HepG2 (cell line): ENCODE data around the gene ATRN. TPM values are rescaled to one million over a fixed set of nuclear protein-coding genes. Genes with fewer than 3 reads are reported as not detected.

ENCODE experiments used
- ARNT2 ChIP-seq: sonication (generic); formaldehyde crosslinking; IDR thresholded peaks from 2 replicates; pipeline ENCODE4 v1.8.0; 2022; ENCODE audit warnings: mild to moderate bottlenecking, low read depth, missing genetic modification reagents, moderate library complexity
- CC2D1A ChIP-seq: sonication (generic); formaldehyde crosslinking; IDR thresholded peaks from 2 replicates; pipeline ENCODE4 v1.8.1; 2023; ENCODE audit warnings: mild to moderate bottlenecking, missing genetic modification reagents
- FOSL2 ChIP-seq: sonication (generic); formaldehyde crosslinking; IDR thresholded peaks from 2 replicates; pipeline ENCODE4 v1.4.0; 2020; ENCODE audit warnings: missing genetic modification reagents
- GRHL1 ChIP-seq: sonication (generic); formaldehyde crosslinking; conservative IDR thresholded peaks from 2 replicates; pipeline ENCODE4 v1.8.0; 2022; ENCODE audit warnings: missing genetic modification reagents
- JUND ChIP-seq: sonication (generic); formaldehyde crosslinking; IDR thresholded peaks from 2 replicates; pipeline ENCODE4 v1.8.0; 2022; ENCODE audit warnings: mild to moderate bottlenecking, missing genetic modification reagents
- NFKB2 ChIP-seq: sonication (generic); formaldehyde crosslinking; IDR thresholded peaks from 2 replicates; pipeline ENCODE4 v1.4.0; 2020; ENCODE audit warnings: missing genetic modification reagents, borderline replicate concordance
- NKX3-1 ChIP-seq: sonication (generic); formaldehyde crosslinking; IDR thresholded peaks from 2 replicates; pipeline ENCODE4 v1.5.0; 2020; ENCODE audit warnings: missing genetic modification reagents
- SMYD3 ChIP-seq: sonication (generic); formaldehyde crosslinking; IDR thresholded peaks from 2 replicates; pipeline ENCODE4 v1.8.1; 2023; ENCODE audit warnings: mild to moderate bottlenecking, missing genetic modification reagents
- STAG1 ChIP-seq: sonication (generic); formaldehyde crosslinking; IDR thresholded peaks from 2 replicates; pipeline ENCODE4 v1.4.0; 2020; ENCODE audit warnings: missing genetic modification reagents
- TRIM24 ChIP-seq: sonication (generic); formaldehyde crosslinking; IDR thresholded peaks from 2 replicates; pipeline ENCODE4 v1.8.0; 2022; ENCODE audit warnings: mild to moderate bottlenecking, missing genetic modification reagents
- ZBTB42 ChIP-seq: sonication (generic); formaldehyde crosslinking; IDR thresholded peaks from 2 replicates; pipeline ENCODE4 v1.5.0; 2020; ENCODE audit warnings: mild to moderate bottlenecking, missing genetic modification reagents
- ZBTB46 ChIP-seq: sonication (generic); formaldehyde crosslinking; IDR thresholded peaks from 2 replicates; pipeline ENCODE4 v1.4.0; 2020; ENCODE audit warnings: mild to moderate bottlenecking, missing genetic modification reagents, borderline replicate concordance
- ZIK1 ChIP-seq: sonication (generic); formaldehyde crosslinking; IDR thresholded peaks from 2 replicates; pipeline ENCODE4 v1.5.0; 2020; ENCODE audit warnings: mild to moderate bottlenecking, low read depth, missing genetic modification reagents, borderline replicate concordance
- ZNF331 ChIP-seq: sonication (generic); formaldehyde crosslinking; IDR thresholded peaks from 2 replicates; pipeline ENCODE4 v1.4.0; 2020; ENCODE audit warnings: missing genetic modification reagents
- ZNF446 ChIP-seq: sonication (generic); formaldehyde crosslinking; IDR thresholded peaks from 2 replicates; pipeline ENCODE4 v1.5.0; 2020; ENCODE audit warnings: mild to moderate bottlenecking, missing genetic modification reagents
- ZNF770 ChIP-seq: sonication (generic); formaldehyde crosslinking; IDR thresholded peaks from 2 replicates; pipeline ENCODE4 v1.5.0; 2020; ENCODE audit warnings: mild to moderate bottlenecking, missing genetic modification reagents
- ZNF878 ChIP-seq: sonication (generic); formaldehyde crosslinking; IDR thresholded peaks from 2 replicates; pipeline ENCODE4 v1.8.1; 2023; ENCODE audit warnings: mild to moderate bottlenecking, missing genetic modification reagents, moderate library complexity
- ZSCAN12 ChIP-seq: sonication (generic); formaldehyde crosslinking; IDR thresholded peaks from 2 replicates; pipeline ENCODE4 v1.9.0; 2021; ENCODE audit warnings: mild to moderate bottlenecking, missing genetic modification reagents
- polyA plus RNA-seq, 8 experiments: library from polyadenylated mRNA; depleted of rRNA in 3 of 8; stranded (reverse) in 7 of 8; unstranded in 1 of 8; fragments of >200 nt; fragmentation: Illumina TruSeq in 4 of 8; extraction: Trizol in 4 of 8; gene quantifications; 2 replicates each; pipeline versions ENCODE4 v1.2.1 to v1.2.3, GENCODE V29; 2011 to 2016; ENCODE audit warnings: low read depth in 4 of 8, missing spikeins in 1 of 8, mixed read lengths in 1 of 8; ENCODE audit not compliant: insufficient read depth in 1 of 8
- total RNA-seq, 5 experiments: library from RNA; depleted of rRNA; stranded (reverse); fragments of >200 nt; fragmentation: Illumina TruSeq; extraction: Trizol; gene quantifications; 2 replicates each; pipeline ENCODE4 v1.2.3, GENCODE V29; 2016; ENCODE audit warnings: low read depth in 1 of 5
- TF ChIP-seq, protein P1 (sequence below): sonication (generic); formaldehyde crosslinking; IDR thresholded peaks from 2 replicates; pipeline ENCODE4 v1.5.1; 2020; ENCODE audit warnings: missing genetic modification reagents, mild to moderate bottlenecking, borderline replicate concordance
- TF ChIP-seq, protein P2 (sequence below): sonication (generic); formaldehyde crosslinking; conservative IDR thresholded peaks from 2 replicates; pipeline ENCODE4 v1.8.0; 2022; ENCODE audit warnings: mild to moderate bottlenecking, moderate library complexity, missing genetic modification reagents
- TF ChIP-seq, protein P3 (sequence below): sonication (generic); formaldehyde crosslinking; IDR thresholded peaks from 2 replicates; pipeline ENCODE4 v1.4.0; 2020; ENCODE audit warnings: mild to moderate bottlenecking, missing genetic modification reagents

The ATRN gene
- total and polyA plus RNA-seq, 2 of the 13 experiments (the other 11 are each of a cell fraction or from before 2014, with no cell fraction given) = 44.2 to 81.1 TPM

DNA sequence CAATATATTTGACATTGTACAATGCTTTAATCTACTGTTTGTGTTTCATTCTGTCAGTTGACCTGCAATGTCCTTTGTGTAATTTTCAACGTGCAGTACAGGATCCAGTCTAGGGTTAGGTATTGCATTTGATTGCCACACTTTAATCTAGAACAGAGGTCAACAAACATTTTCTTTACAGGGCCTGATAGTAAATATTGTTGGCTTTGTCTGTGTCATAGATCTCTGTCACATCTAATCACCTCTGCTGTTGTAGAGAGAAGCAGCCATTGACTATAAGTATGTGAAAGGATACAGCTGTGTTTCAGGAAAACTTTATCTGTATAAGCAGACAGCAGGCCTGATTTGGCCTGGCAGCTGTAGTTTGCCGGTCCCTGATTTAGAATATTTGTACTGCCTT, 39.3 kb downstream of the ATRN start (continued):
- TF ChIP-seq, protein P1, sequence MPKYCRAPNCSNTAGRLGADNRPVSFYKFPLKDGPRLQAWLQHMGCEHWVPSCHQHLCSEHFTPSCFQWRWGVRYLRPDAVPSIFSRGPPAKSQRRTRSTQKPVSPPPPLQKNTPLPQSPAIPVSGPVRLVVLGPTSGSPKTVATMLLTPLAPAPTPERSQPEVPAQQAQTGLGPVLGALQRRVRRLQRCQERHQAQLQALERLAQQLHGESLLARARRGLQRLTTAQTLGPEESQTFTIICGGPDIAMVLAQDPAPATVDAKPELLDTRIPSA (CRISPR knock-in tag) = no peak
- TF ChIP-seq ZNF446 (CRISPR knock-in tag) (no peak), ZBTB46 (CRISPR knock-in tag) (no peak), CC2D1A (CRISPR knock-in tag) (no peak), ARNT2 (no peak), JUND (CRISPR knock-in tag) (no peak), ZNF770 (CRISPR knock-in tag) (0 out of 2 replicates have a peak, but pooled peaks have one; percentile 13), ZBTB42 (CRISPR knock-in tag) (0 out of 2 replicates have a peak, but pooled peaks have one; percentile 50), TRIM24 (CRISPR knock-in tag) (no peak), ZIK1 (CRISPR knock-in tag) (no peak), ZSCAN12 (CRISPR knock-in tag) (no peak), GRHL1 (CRISPR knock-in tag) (no peak), SMYD3 (CRISPR knock-in tag) (peak; percentile 67; the same call in 1 of the 2 replicates), ZNF331 (CRISPR knock-in tag) (peak; percentile 16; the same call in 1 of the 2 replicates), STAG1 (no peak), NKX3-1 (no peak), NFKB2 (CRISPR knock-in tag) (no peak), ZNF878 (CRISPR knock-in tag) (0 out of 2 replicates have a peak, but pooled peaks have one; percentile 71), FOSL2 (peak; percentile 59)
- TF ChIP-seq, protein P2, sequence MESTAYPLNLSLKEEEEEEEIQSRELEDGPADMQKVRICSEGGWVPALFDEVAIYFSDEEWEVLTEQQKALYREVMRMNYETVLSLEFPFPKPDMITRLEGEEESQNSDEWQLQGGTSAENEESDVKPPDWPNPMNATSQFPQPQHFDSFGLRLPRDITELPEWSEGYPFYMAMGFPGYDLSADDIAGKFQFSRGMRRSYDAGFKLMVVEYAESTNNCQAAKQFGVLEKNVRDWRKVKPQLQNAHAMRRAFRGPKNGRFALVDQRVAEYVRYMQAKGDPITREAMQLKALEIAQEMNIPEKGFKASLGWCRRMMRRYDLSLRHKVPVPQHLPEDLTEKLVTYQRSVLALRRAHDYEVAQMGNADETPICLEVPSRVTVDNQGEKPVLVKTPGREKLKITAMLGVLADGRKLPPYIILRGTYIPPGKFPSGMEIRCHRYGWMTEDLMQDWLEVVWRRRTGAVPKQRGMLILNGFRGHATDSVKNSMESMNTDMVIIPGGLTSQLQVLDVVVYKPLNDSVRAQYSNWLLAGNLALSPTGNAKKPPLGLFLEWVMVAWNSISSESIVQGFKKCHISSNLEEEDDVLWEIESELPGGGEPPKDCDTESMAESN = no peak; the same call in 1 of the 2 replicates
- TF ChIP-seq, protein P3, sequence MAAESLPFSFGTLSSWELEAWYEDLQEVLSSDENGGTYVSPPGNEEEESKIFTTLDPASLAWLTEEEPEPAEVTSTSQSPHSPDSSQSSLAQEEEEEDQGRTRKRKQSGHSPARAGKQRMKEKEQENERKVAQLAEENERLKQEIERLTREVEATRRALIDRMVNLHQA (CRISPR knock-in tag) = peak; percentile 99
